GM12878 (cell line): Measurements from ENCODE around the gene TMEM167B.

Source experiments
- HDGF ChIP-seq: fragments of 450-650 bp; IDR thresholded peaks from 2 replicates; pipeline ENCODE4 v1.6.1; 2016; ENCODE audit warnings: antibody characterized with exemption
- POU2F2 ChIP-seq: IDR thresholded peaks from 3 replicates; pipeline ENCODE4 v1.6.1; 2011; ENCODE audit warnings: low read depth, mild to moderate bottlenecking, low read length, borderline replicate concordance
- TF ChIP-seq, protein P1 (sequence below): IDR thresholded peaks from 2 replicates; pipeline ENCODE4 v1.6.1; 2012; ENCODE audit warnings: low read depth, low read length, improper control_type of control experiment
- TF ChIP-seq, protein P2 (sequence below): IDR thresholded peaks from 2 replicates; pipeline ENCODE4 v1.6.1; 2012; ENCODE audit warnings: low read depth, low read length, improper control_type of control experiment
- TF ChIP-seq, protein P3 (sequence below), 3 experiments: IDR thresholded peaks in 2 of 3; conservative IDR thresholded peaks in 1 of 3; 2 replicates each; pipeline ENCODE4 v1.5.1; 2011; ENCODE audit warnings: low read depth in 3 of 3, low read length in 3 of 3, mild to moderate bottlenecking in 3 of 3, control low read depth in 2 of 3, moderate library complexity in 2 of 3, inconsistent platforms in 1 of 3, mixed read lengths in 1 of 3; ENCODE audit not compliant: control insufficient read depth in 2 of 3, insufficient read depth in 1 of 3; ENCODE audit errors: extremely low read depth in 1 of 3

DNA sequence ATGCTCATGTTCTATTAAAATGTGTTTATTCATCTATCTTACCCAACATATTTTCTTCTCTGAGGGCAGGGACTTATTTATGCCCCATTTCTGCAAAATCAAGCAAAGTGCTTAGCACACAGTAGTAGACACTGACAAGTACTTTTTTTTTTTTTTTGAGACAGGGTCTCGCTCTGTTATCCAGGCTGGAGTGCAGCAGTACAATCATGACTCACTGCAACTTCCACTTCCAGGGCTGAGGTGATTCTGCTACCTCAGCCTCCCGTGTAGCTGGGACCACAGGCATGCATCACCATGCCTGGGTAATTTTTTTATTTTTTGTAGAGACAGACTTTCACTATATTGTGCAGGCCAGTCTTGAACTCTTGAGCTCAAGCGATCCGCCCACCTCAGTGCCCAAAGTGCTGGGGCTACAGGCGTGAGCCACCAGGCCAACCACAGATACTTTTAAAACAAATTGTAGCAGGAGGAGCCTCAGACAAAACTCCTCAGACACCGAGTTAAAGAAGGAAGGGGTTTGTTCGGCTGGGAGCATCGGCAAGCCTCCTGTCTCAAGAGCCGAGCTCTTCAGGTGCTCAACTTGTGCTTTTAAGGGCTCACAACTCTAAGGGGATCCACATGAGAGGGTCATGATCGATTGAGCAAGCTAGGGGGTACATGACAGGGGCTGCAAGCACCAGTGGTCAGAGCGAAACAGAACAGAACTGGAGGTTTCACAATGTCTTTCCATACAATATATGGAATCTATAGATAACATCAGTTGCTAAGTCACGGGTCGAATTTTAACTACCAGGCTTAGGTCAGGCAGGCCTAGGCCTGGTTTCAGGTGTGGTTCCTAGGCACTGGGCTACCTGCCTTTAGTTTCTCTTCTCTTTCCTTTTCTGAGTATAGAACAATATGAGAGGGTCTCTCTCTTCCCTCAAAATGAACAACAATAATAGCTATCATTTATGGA, 5.7 kb upstream of the TMEM167B start:
- TF ChIP-seq, protein P1, sequence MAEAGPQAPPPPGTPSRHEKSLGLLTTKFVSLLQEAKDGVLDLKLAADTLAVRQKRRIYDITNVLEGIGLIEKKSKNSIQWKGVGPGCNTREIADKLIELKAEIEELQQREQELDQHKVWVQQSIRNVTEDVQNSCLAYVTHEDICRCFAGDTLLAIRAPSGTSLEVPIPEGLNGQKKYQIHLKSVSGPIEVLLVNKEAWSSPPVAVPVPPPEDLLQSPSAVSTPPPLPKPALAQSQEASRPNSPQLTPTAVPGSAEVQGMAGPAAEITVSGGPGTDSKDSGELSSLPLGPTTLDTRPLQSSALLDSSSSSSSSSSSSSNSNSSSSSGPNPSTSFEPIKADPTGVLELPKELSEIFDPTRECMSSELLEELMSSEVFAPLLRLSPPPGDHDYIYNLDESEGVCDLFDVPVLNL, result no peak
- TF ChIP-seq HDGF, result no peak
- TF ChIP-seq, protein P2, sequence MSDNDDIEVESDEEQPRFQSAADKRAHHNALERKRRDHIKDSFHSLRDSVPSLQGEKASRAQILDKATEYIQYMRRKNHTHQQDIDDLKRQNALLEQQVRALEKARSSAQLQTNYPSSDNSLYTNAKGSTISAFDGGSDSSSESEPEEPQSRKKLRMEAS, result no peak
- TF ChIP-seq POU2F2, result no peak
- TF ChIP-seq, protein P3, sequence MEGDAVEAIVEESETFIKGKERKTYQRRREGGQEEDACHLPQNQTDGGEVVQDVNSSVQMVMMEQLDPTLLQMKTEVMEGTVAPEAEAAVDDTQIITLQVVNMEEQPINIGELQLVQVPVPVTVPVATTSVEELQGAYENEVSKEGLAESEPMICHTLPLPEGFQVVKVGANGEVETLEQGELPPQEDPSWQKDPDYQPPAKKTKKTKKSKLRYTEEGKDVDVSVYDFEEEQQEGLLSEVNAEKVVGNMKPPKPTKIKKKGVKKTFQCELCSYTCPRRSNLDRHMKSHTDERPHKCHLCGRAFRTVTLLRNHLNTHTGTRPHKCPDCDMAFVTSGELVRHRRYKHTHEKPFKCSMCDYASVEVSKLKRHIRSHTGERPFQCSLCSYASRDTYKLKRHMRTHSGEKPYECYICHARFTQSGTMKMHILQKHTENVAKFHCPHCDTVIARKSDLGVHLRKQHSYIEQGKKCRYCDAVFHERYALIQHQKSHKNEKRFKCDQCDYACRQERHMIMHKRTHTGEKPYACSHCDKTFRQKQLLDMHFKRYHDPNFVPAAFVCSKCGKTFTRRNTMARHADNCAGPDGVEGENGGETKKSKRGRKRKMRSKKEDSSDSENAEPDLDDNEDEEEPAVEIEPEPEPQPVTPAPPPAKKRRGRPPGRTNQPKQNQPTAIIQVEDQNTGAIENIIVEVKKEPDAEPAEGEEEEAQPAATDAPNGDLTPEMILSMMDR (IDR thresholded peaks at IDR 0.05 in 2 of 3, conservative IDR thresholded peaks at IDR 0.05 in 1 of 3; ENCODE audit: control insufficient read depth in 2 of 3, extremely low read depth in 1 of 3, insufficient read depth in 1 of 3, low read depth in 3 of 3, low read length in 3 of 3), result no peak
